HepG2 (cell line): ENCODE measurements around the gene SEC14L1. TPM values are rescaled to one million over a fixed set of nuclear protein-coding genes. Genes with fewer than 3 reads are reported as not detected.

ENCODE experiments used
- ATAC-seq: fragments of 200-7000 bp; cut with Tn5 transposase; 3 replicates; pipeline ENCODE4 v1.9.1; 2020; ENCODE audit warnings: mild to moderate bottlenecking, moderate library complexity
- BruUV-seq: library from RNA; stranded (reverse); fragments of 400-500 nt; replicated peaks from 2 replicates; lab custom pipeline; 2021; lab: Mats Ljungman, UMichigan
- CTCF ChIA-PET: fragments of 300-600 bp; formaldehyde crosslinking; extraction: SDS; loops from one replicate; lab custom pipeline; 2021; ENCODE audit warnings: low total read pairs, inconsistent platforms, low intra/inter-chr PET ratio; lab: Yijun Ruan, JAX
- POLR2A ChIA-PET: fragments of 350-600 bp; sonication (Branson Sonifier 250); formaldehyde crosslinking; loops from one replicate; lab custom pipeline; 2020; ENCODE audit warnings: antibody characterized with exemption, inconsistent platforms; lab: Yijun Ruan, JAX
- DNase-seq: peaks from one replicate; pipeline ENCODE4 v3.0.0-alpha.2; 2015; ENCODE audit warnings: low spot score
- FAIRE-seq: peaks from 3 replicates; lab custom pipeline; 2011; peaks lifted over from hg19 to GRCh38; lab: Jason Lieb, UNC
- H2AFZ ChIP-seq: one replicate; pipeline ENCODE4 v1.6.1; 2011; ENCODE audit warnings: low read length, inconsistent platforms
- H3K27ac ChIP-seq: fragments of 300-600 bp; 3 replicates; pipeline ENCODE4 v1.8.0; 2011; ENCODE audit warnings: mixed run types, mild to moderate bottlenecking, mixed read lengths, low read length, inconsistent platforms; ENCODE audit not compliant: insufficient read depth; ENCODE audit errors: extremely low read length
- H3K27me3 ChIP-seq, 2 experiments: fragments of 200-600 bp in 1 of 2; 2 replicates in 1 of 2; 3 replicates in 1 of 2; pipeline versions ENCODE4 v1.6.0 to v1.8.0; 2011; ENCODE audit warnings: low read length in 2 of 2, mild to moderate bottlenecking in 2 of 2, moderate library complexity in 2 of 2, inconsistent platforms in 1 of 2; ENCODE audit not compliant: insufficient read depth in 2 of 2, control insufficient read depth in 1 of 2
- H3K36me3 ChIP-seq, 2 experiments: fragments of 200-600 bp in 1 of 2; replicated peaks in 1 of 2; 2 replicates in 1 of 2; 3 replicates in 1 of 2; pipeline versions ENCODE4 v1.5.1 to v1.8.0; 2011; ENCODE audit warnings: low read length in 2 of 2, inconsistent platforms in 1 of 2; ENCODE audit not compliant: insufficient read depth in 2 of 2, control insufficient read depth in 1 of 2
- H3K4me1 ChIP-seq: 2 replicates; pipeline ENCODE4 v1.5.1; 2012; ENCODE audit warnings: low read length, inconsistent platforms; ENCODE audit not compliant: insufficient read depth
- H3K4me2 ChIP-seq: 2 replicates; pipeline ENCODE4 v1.6.0; 2011; ENCODE audit warnings: low read depth, low read length, inconsistent platforms
- H3K4me3 ChIP-seq, 3 experiments: fragments of 200-600 bp in 1 of 3; sonication (generic), shearing (Covaris generic) in 1 of 3; replicated peaks in 1 of 3; 2 replicates each; pipeline ENCODE4 v1.5.1; 2011 to 2016; ENCODE audit warnings: low read length in 3 of 3, inconsistent platforms in 2 of 3, low read depth in 2 of 3, mild to moderate bottlenecking in 2 of 3, control low read depth in 1 of 3, mixed read lengths in 1 of 3; ENCODE audit not compliant: insufficient read depth in 1 of 3
- H3K79me2 ChIP-seq: one replicate; pipeline ENCODE4 v1.6.1; 2011; ENCODE audit warnings: low read length, inconsistent platforms; ENCODE audit not compliant: insufficient read depth
- H3K9ac ChIP-seq: 2 replicates; pipeline ENCODE4 v1.6.0; 2011; ENCODE audit warnings: mild to moderate bottlenecking, low read depth, low read length, inconsistent platforms; ENCODE audit not compliant: insufficient read depth
- H3K9me3 ChIP-seq: 2 replicates; pipeline ENCODE4 v1.5.1; 2012; ENCODE audit warnings: mild to moderate bottlenecking, low read length
- H4K20me1 ChIP-seq: 2 replicates; pipeline ENCODE4 v1.6.0; 2011; ENCODE audit warnings: inconsistent platforms, mild to moderate bottlenecking, low read length, moderate library complexity; ENCODE audit not compliant: insufficient read depth
- AHR ChIP-seq: IDR thresholded peaks from 2 replicates; pipeline ENCODE4 v1.6.1; 2018; ENCODE audit warnings: missing genetic modification reagents, missing compliant biosample characterization
- FIP1L1 ChIP-seq: fragments of 200-400 bp; formaldehyde crosslinking; IDR thresholded peaks from 2 replicates; pipeline ENCODE4 v1.6.1; 2018; ENCODE audit warnings: low read depth, mild to moderate bottlenecking, low read length, moderate library complexity, borderline replicate concordance; ENCODE audit not compliant: insufficient read depth
- MBD4 ChIP-seq: IDR thresholded peaks from 2 replicates; pipeline ENCODE4 v1.6.1; 2012; ENCODE audit warnings: low read length, inconsistent platforms, borderline replicate concordance
- MEIS1 ChIP-seq: sonication (generic); formaldehyde crosslinking; IDR thresholded peaks from 2 replicates; pipeline ENCODE4 v1.9.0; 2021; ENCODE audit warnings: mild to moderate bottlenecking, missing genetic modification reagents, moderate library complexity, borderline replicate concordance
- PLRG1 ChIP-seq: fragments of 450-650 bp; conservative IDR thresholded peaks from 2 replicates; pipeline ENCODE4 v1.6.1; 2016
- RAD51 ChIP-seq: fragments of 450-650 bp; IDR thresholded peaks from 2 replicates; pipeline ENCODE4 v1.6.1; 2016; ENCODE audit warnings: borderline replicate concordance
- SKI ChIP-seq: fragments of 450-650 bp; IDR thresholded peaks from one replicate; pipeline ENCODE4 v1.6.1; 2018; ENCODE audit warnings: mild to moderate bottlenecking; ENCODE audit not compliant: partially characterized antibody
- ZBTB1 ChIP-seq: sonication (generic); formaldehyde crosslinking; IDR thresholded peaks from 2 replicates; pipeline ENCODE4 v1.4.0; 2020; ENCODE audit warnings: missing genetic modification reagents, borderline replicate concordance
- ZSCAN22 ChIP-seq: sonication (generic); formaldehyde crosslinking; IDR thresholded peaks from 2 replicates; pipeline ENCODE4 v1.4.0; 2020; ENCODE audit warnings: mild to moderate bottlenecking, missing genetic modification reagents
- WGBS: methylation state at CpG from one replicate; pipeline ENCODE4 v1.1.6; 2017; ENCODE audit warnings: low lambda C conversion rate; 5-methylcytosine and 5-hydroxymethylcytosine counted together
- in situ Hi-C: cut with HindIII; loops from 2 replicates; pipeline ENCODE4 v1.10.0; 2017; ENCODE audit warnings: low pct_unique_long_range_greater_than_20kb; ENCODE audit not compliant: extremely low pct_ligation_motif_present
- intact Hi-C: fragments of 100-400 bp; cut with micrococcal nuclease; formaldehyde crosslinking; loops from one replicate; pipeline ENCODE4 v1.10.0; 2022; ENCODE audit not compliant: unreplicated experiment
- polyA plus RNA-seq, 8 experiments: library from polyadenylated mRNA; depleted of rRNA in 3 of 8; stranded (reverse) in 7 of 8; unstranded in 1 of 8; fragments of >200 nt; fragmentation: Illumina TruSeq in 4 of 8; extraction: Trizol in 4 of 8; gene quantifications; 2 replicates each; pipeline versions ENCODE4 v1.2.1 to v1.2.3, GENCODE V29; 2011 to 2016; ENCODE audit warnings: low read depth in 4 of 8, missing spikeins in 1 of 8, mixed read lengths in 1 of 8; ENCODE audit not compliant: insufficient read depth in 1 of 8
- total RNA-seq, 5 experiments: library from RNA; depleted of rRNA; stranded (reverse); fragments of >200 nt; fragmentation: Illumina TruSeq; extraction: Trizol; gene quantifications; 2 replicates each; pipeline ENCODE4 v1.2.3, GENCODE V29; 2016; ENCODE audit warnings: low read depth in 1 of 5

SEC14L1 gene
- total and polyA plus RNA-seq, 2 of the 13 experiments (the other 11 are each of a cell fraction or from before 2014, with no cell fraction given): 26.3 to 43.9 TPM

GRCh38 chr17:77163001-77163400, 22.2 kb downstream of the SEC14L1 start:
- FAIRE-seq: no peak
- Histone ChIP-seq H3K9ac (no peak overlapping the region), H3K27ac (no peak overlapping the region), H2AFZ (no peak overlapping the region), H3K79me2 (peaks cover 29% of the 10 kb centered on the region), H3K4me2 (no peak overlapping the region), H3K4me1 (peaks cover 60% of the 10 kb centered on the region), H3K27me3 (no peaks in the 10 kb centered on the region), H4K20me1 (peaks cover 3% of the 10 kb centered on the region; the same call in 1 of the 2 replicates), H3K4me3 (no peak overlapping the region), H3K9me3 (peaks cover 14% of the 10 kb centered on the region), H3K36me3 (peaks cover 4 to 19% of the 10 kb centered on the region in 2 experiments)
- TF ChIP-seq SKI: no peak
- no peak for TF ChIP-seq MEIS1 (CRISPR knock-in tag)
- TF ChIP-seq ZBTB1 (CRISPR knock-in tag): no peak
- no peak for TF ChIP-seq ZSCAN22
- TF ChIP-seq MBD4: no peak
- TF ChIP-seq RAD51: no peak
- TF ChIP-seq PLRG1: no peak
- no peak for TF ChIP-seq AHR (CRISPR knock-in tag)
- no peak for TF ChIP-seq FIP1L1
- no peak for DNase-seq
- WGBS: 94% methylated on average over 10 of the region's 10 CpGs
- ATAC-seq: no peak
- intact Hi-C loops: loop anchor here (5.0 kb wide), 1 partner anchor 44 kb away; no protein-coding TSS in a partner anchor
- in situ Hi-C loops: no loop called here
- ChIA-PET POLR2A (interaction anchor here (1.3 kb wide), 1 partner anchor 10 kb away, joined by 3 read pairs; no protein-coding TSS in a partner anchor), CTCF (no interaction called here)
- no TSS peak for BruUV-seq
